ENCODE measurements around the gene HMSD. TPM values are rescaled to one million over a fixed set of nuclear protein-coding genes. Genes with fewer than 3 reads are reported as not detected.

The HMSD gene
- total RNA-seq, 1 donor from 2014 or later = 0.29 TPM

GRCh38 chr18:64002581-64002980 lies 53.5 kb downstream of the HMSD start:
- TF ChIP-seq CTCF (conservative IDR thresholded peaks at IDR 0.05; ENCODE audit: low read depth, low read length) = no peak
- DNase-seq (ENCODE audit: low read depth) = no peak
- H3K4me3 ChIP-seq (ENCODE audit: low read depth, low read length) = no peak overlapping the region

GRCh38 chr18:64009305-64009704 lies 60.2 kb downstream of the HMSD start:
- no peak overlapping the region for H3K4me3 ChIP-seq (ENCODE audit: low read depth, low read length)
- no peak for TF ChIP-seq CTCF (conservative IDR thresholded peaks at IDR 0.05; ENCODE audit: low read depth, low read length)
- DNase-seq (ENCODE audit: low read depth) = no peak

Other genes with a start within 250 kb of the HMSD start
- not detected in 2 replicates for gene SERPINB11, start 246.3 kb upstream of the HMSD start, total RNA-seq
- gene SERPINB7, start 173.9 kb upstream of the HMSD start, total RNA-seq = 7.5 and 44.5 TPM in 2 replicates
- gene SERPINB2, start 61.6 kb upstream of the HMSD start, total RNA-seq = 1.6 and 1.9 TPM in 2 replicates
- gene SERPINB10, start 41.3 kb upstream of the HMSD start, total RNA-seq = 0.98 TPM in 1 of 2 replicates, not detected in the other
- 11.5 and 12.7 TPM in 2 replicates for gene SERPINB8, start 20.8 kb downstream of the HMSD start, total RNA-seq
- gene LINC00305, start 199.8 kb downstream of the HMSD start, total RNA-seq = not detected in 2 replicates

All from epithelial cell of proximal tubule (primary cell).